ENCODE data around the gene SBF1.

SBF1 gene

GRCh38 chr22:50497093-50497492, 22.3 kb upstream of the SBF1 start:
- Mint-ChIP-seq H3K4me3 (no peak overlapping the region), H3K27ac (no peak overlapping the region), H3K4me1 (no peaks in the 10 kb centered on the region), H3K9me3 (no peaks in the 10 kb centered on the region), H3K27me3 (ENCODE audit: low read depth) (peaks cover 9% of the 10 kb centered on the region), H3K36me3 (ENCODE audit: low read depth) (no peaks in the 10 kb centered on the region)
- TF ChIP-seq CTCF (IDR thresholded peaks at IDR 0.05; ENCODE audit: unreplicated experiment in 3 of 3), result no peak

- H3K4me1 Mint-ChIP-seq, result no peaks in the 10 kb centered on the region
- no peak overlapping the region for H3K27ac Mint-ChIP-seq
- H3K9me3 Mint-ChIP-seq, result no peaks in the 10 kb centered on the region
- H3K36me3 Mint-ChIP-seq (ENCODE audit: low read depth), result no peaks in the 10 kb centered on the region
- H3K4me3 Mint-ChIP-seq, result no peak overlapping the region
- peaks cover 3% of the 10 kb centered on the region for H3K27me3 Mint-ChIP-seq (ENCODE audit: low read depth)
- TF ChIP-seq CTCF (IDR thresholded peaks at IDR 0.05; ENCODE audit: unreplicated experiment in 3 of 3), result no peak
Observed at GRCh38 chr22:50490531-50491308, 15.9 kb upstream of the SBF1 start.

- no peaks in the 10 kb centered on the region for H3K4me1 Mint-ChIP-seq
- H3K36me3 Mint-ChIP-seq (ENCODE audit: low read depth), result no peaks in the 10 kb centered on the region
- peaks cover 11% of the 10 kb centered on the region for H3K27me3 Mint-ChIP-seq (ENCODE audit: low read depth)
- H3K9me3 Mint-ChIP-seq, result no peaks in the 10 kb centered on the region
- TF ChIP-seq CTCF (IDR thresholded peaks at IDR 0.05; ENCODE audit: unreplicated experiment in 3 of 3), result no peak
- H3K27ac Mint-ChIP-seq, result no peak overlapping the region
- no peak overlapping the region for H3K4me3 Mint-ChIP-seq
Observed at GRCh38 chr22:50489363-50490243, 14.8 kb upstream of the SBF1 start.

- no peak for TF ChIP-seq CTCF (IDR thresholded peaks at IDR 0.05; ENCODE audit: unreplicated experiment in 3 of 3)
- H3K9me3 Mint-ChIP-seq, result no peaks in the 10 kb centered on the region
- no peak overlapping the region for H3K4me3 Mint-ChIP-seq
- H3K4me1 Mint-ChIP-seq, result no peaks in the 10 kb centered on the region
- no peaks in the 10 kb centered on the region for H3K36me3 Mint-ChIP-seq (ENCODE audit: low read depth)
- no peak overlapping the region for H3K27ac Mint-ChIP-seq
- peaks cover 12% of the 10 kb centered on the region for H3K27me3 Mint-ChIP-seq (ENCODE audit: low read depth)
Observed at GRCh38 chr22:50488886-50489285, 14.1 kb upstream of the SBF1 start.

GRCh38 chr22:50488006-50488677, 13.3 kb upstream of the SBF1 start:
- Mint-ChIP-seq H3K27me3 (ENCODE audit: low read depth) (peaks cover 9% of the 10 kb centered on the region), H3K4me3 (no peak overlapping the region), H3K4me1 (no peaks in the 10 kb centered on the region), H3K36me3 (ENCODE audit: low read depth) (no peaks in the 10 kb centered on the region), H3K27ac (no peak overlapping the region), H3K9me3 (no peaks in the 10 kb centered on the region)
- TF ChIP-seq CTCF (IDR thresholded peaks at IDR 0.05; ENCODE audit: unreplicated experiment in 3 of 3), result no peak

Data from nephron (organoid).